GM12878 (cell line): ENCODE results near the gene ADCY9. TPM values are rescaled to one million over a fixed set of nuclear protein-coding genes. Genes with fewer than 3 reads are reported as not detected.

Source experiments
- ATAC-seq: fragments of 200-7000 bp; cut with Tn5 transposase; 3 replicates; pipeline ENCODE4 v1.9.1; 2020; ENCODE audit warnings: mild to moderate bottlenecking, moderate library complexity
- BruUV-seq: library from RNA; stranded (reverse); fragments of 400-500 nt; replicated peaks from 2 replicates; lab custom pipeline; 2021; lab: Mats Ljungman, UMichigan
- CTCF ChIA-PET: fragments of 300-600 bp; sonication (Branson Sonifier 250); formaldehyde crosslinking; extraction: SDS; loops from one replicate; lab custom pipeline; 2021; ENCODE audit warnings: inconsistent platforms; lab: Yijun Ruan, JAX
- POLR2A ChIA-PET: fragments of 350-600 bp; formaldehyde crosslinking; extraction: SDS; loops from one replicate; lab custom pipeline; 2021; ENCODE audit warnings: inconsistent platforms; lab: Charles Lee
- RAD21 ChIA-PET: fragments of 300-600 bp; sonication (Branson Sonifier 250); formaldehyde crosslinking; loops from one replicate; lab custom pipeline; 2023; ENCODE audit warnings: antibody characterized with exemption; ENCODE audit not compliant: unreplicated experiment; lab: Charles Lee
- SMC1A ChIA-PET: fragments of 300-600 bp; sonication (Branson Sonifier 250); formaldehyde crosslinking; loops from one replicate; lab custom pipeline; 2023; ENCODE audit not compliant: unreplicated experiment, uncharacterized antibody; lab: Charles Lee
- DNase-seq: peaks from one replicate; pipeline ENCODE4 v3.0.0-alpha.2; 2011; ENCODE audit warnings: low read depth, low spot score
- FAIRE-seq: peaks from 3 replicates; lab custom pipeline; 2011; peaks lifted over from hg19 to GRCh38; lab: Jason Lieb, UNC
- H2AFZ ChIP-seq: 2 replicates; pipeline ENCODE4 v1.6.0; 2011; ENCODE audit warnings: low read depth, low read length, control low read depth; ENCODE audit not compliant: control insufficient read depth
- H3K27ac ChIP-seq: 2 replicates; pipeline ENCODE4 v1.5.1; 2011; ENCODE audit warnings: control low read depth; ENCODE audit not compliant: control insufficient read depth, insufficient read depth
- H3K27me3 ChIP-seq, 2 experiments: replicated peaks in 1 of 2; 2 replicates each; pipeline versions ENCODE4 v1.6.0 to v1.6.1; 2011; ENCODE audit warnings: low read length in 1 of 2; ENCODE audit not compliant: control insufficient read depth in 2 of 2, insufficient read depth in 2 of 2
- H3K36me3 ChIP-seq, 2 experiments: 2 replicates each; pipeline ENCODE4 v1.5.1; 2011; ENCODE audit warnings: low read length in 1 of 2; ENCODE audit not compliant: control insufficient read depth in 2 of 2, insufficient read depth in 2 of 2
- H3K4me1 ChIP-seq: 2 replicates; pipeline ENCODE4 v1.6.1; 2011; ENCODE audit warnings: mild to moderate bottlenecking, low read length, moderate library complexity, mixed read lengths; ENCODE audit not compliant: control insufficient read depth, insufficient read depth
- H3K4me2 ChIP-seq: 2 replicates; pipeline ENCODE4 v1.6.0; 2011; ENCODE audit warnings: control low read depth; ENCODE audit not compliant: control insufficient read depth, insufficient read depth
- H3K4me3 ChIP-seq: fragments of 200-600 bp; sonication (generic); 2 replicates; pipeline ENCODE4 v1.5.1; 2016
- H3K79me2 ChIP-seq: 2 replicates; pipeline ENCODE4 v1.6.0; 2011; ENCODE audit warnings: low read length; ENCODE audit not compliant: control insufficient read depth, insufficient read depth
- H3K9ac ChIP-seq: 2 replicates; pipeline ENCODE4 v1.8.0; 2011; ENCODE audit warnings: low read length, control low read depth, mixed read lengths; ENCODE audit not compliant: control insufficient read depth, insufficient read depth
- H3K9me3 ChIP-seq: replicated peaks from 3 replicates; pipeline ENCODE4 v1.5.1; 2011; ENCODE audit warnings: mild to moderate bottlenecking, low read length; ENCODE audit not compliant: control insufficient read depth, insufficient read depth
- H4K20me1 ChIP-seq: 2 replicates; pipeline ENCODE4 v1.6.0; 2011; ENCODE audit not compliant: control insufficient read depth, insufficient read depth
- EGR1 ChIP-seq, 2 experiments: IDR thresholded peaks; 1 replicate in 1 of 2; 2 replicates in 1 of 2; pipeline ENCODE4 v1.6.1; 2011 to 2012; ENCODE audit warnings: low read depth in 2 of 2, low read length in 2 of 2, borderline replicate concordance in 1 of 2, mild to moderate bottlenecking in 1 of 2, moderate library complexity in 1 of 2
- HCFC1 ChIP-seq: fragments of 150-350 bp; IDR thresholded peaks from 2 replicates; pipeline ENCODE4 v1.6.1; 2014; ENCODE audit warnings: low read length
- MYB ChIP-seq: fragments of 150-350 bp; IDR thresholded peaks from 2 replicates; pipeline ENCODE4 v1.6.1; 2014; ENCODE audit warnings: mild to moderate bottlenecking, low read depth, low read length, borderline replicate concordance
- NFXL1 ChIP-seq: fragments of 450-650 bp; IDR thresholded peaks from 2 replicates; pipeline ENCODE4 v1.6.1; 2017; ENCODE audit warnings: antibody characterized with exemption, mild to moderate bottlenecking, borderline replicate concordance
- NR2F1 ChIP-seq: fragments of 450-650 bp; conservative IDR thresholded peaks from 2 replicates; pipeline ENCODE4 v1.6.1; 2017; ENCODE audit warnings: mild to moderate bottlenecking
- PKNOX1 ChIP-seq: fragments of 450-650 bp; IDR thresholded peaks from 2 replicates; pipeline ENCODE4 v1.6.1; 2016; ENCODE audit warnings: mild to moderate bottlenecking
- POLR2AphosphoS2 ChIP-seq: IDR thresholded peaks from 2 replicates; pipeline ENCODE4 v1.6.1; 2011; ENCODE audit warnings: low read depth, mild to moderate bottlenecking, low read length, improper control_type of control experiment, moderate library complexity
- SPI1 ChIP-seq: IDR thresholded peaks from 2 replicates; pipeline ENCODE4 v1.6.1; 2011; ENCODE audit warnings: low read depth, mild to moderate bottlenecking, low read length, moderate library complexity, borderline replicate concordance; ENCODE audit not compliant: insufficient read depth
- SREBF1 ChIP-seq: IDR thresholded peaks from 2 replicates; pipeline ENCODE4 v1.6.1; 2012; ENCODE audit warnings: mild to moderate bottlenecking, low read length
- ZBTB4 ChIP-seq: fragments of 450-650 bp; formaldehyde crosslinking; IDR thresholded peaks from 2 replicates; pipeline ENCODE4 v1.4.0; 2022; ENCODE audit warnings: mild to moderate bottlenecking, moderate library complexity
- ZNF24 ChIP-seq: fragments of 450-650 bp; IDR thresholded peaks from 2 replicates; pipeline ENCODE4 v1.6.1; 2017; ENCODE audit warnings: antibody characterized with exemption, mild to moderate bottlenecking
- WGBS: methylation state at CpG from one replicate; pipeline ENCODE4 v1.1.6; 2016; ENCODE audit warnings: low lambda C conversion rate; ENCODE audit not compliant: insufficient replicate concordance, insufficient coverage; ENCODE audit errors: missing lambda C conversion rate; 5-methylcytosine and 5-hydroxymethylcytosine counted together
- in situ Hi-C: fragments of 300-500 bp; cut with MboI; formaldehyde crosslinking; loops from 9 replicates; pipeline ENCODE4 v1.14.3; 2018; ENCODE audit warnings: mixed read lengths
- intact Hi-C: fragments of 100-400 bp; cut with micrococcal nuclease; formaldehyde crosslinking; loops from one replicate; pipeline ENCODE4 v1.14.2; 2022; ENCODE audit not compliant: unreplicated experiment
- polyA plus RNA-seq, 11 experiments: library from polyadenylated mRNA; depleted of rRNA in 4 of 11; unstranded in 6 of 11; stranded (reverse) in 5 of 11; fragments of >200 nt; fragmentation: Nextera tagmentation in 4 of 11; fragmentation: Illumina TruSeq in 1 of 11; extraction: Ambion mirVana in 4 of 11; extraction: Trizol in 1 of 11; gene quantifications; 1 replicate in 1 of 11; 2 replicates in 10 of 11; pipeline versions ENCODE4 v1.2.1 to v1.2.3, GENCODE V29; 2011 to 2016; ENCODE audit warnings: inconsistent platforms in 2 of 11, missing spikeins in 2 of 11, low read depth in 1 of 11
- total RNA-seq, 4 experiments: library from RNA; depleted of rRNA in 3 of 4; stranded (reverse); fragments of >200 nt in 3 of 4; fragmentation: Illumina TruSeq in 1 of 4; extraction: Trizol in 1 of 4; gene quantifications; 2 replicates each; pipeline versions ENCODE4 v1.2.1 to v1.2.3, GENCODE V29; 2013 to 2021
- TF ChIP-seq, protein P1 (sequence below): IDR thresholded peaks from 2 replicates; pipeline ENCODE4 v1.6.1; 2011; ENCODE audit warnings: low read depth, low read length, improper control_type of control experiment, borderline replicate concordance
- TF ChIP-seq, protein P2 (sequence below): fragments of 450-650 bp; IDR thresholded peaks from 2 replicates; pipeline ENCODE4 v1.6.1; 2018; ENCODE audit warnings: borderline replicate concordance, mild to moderate bottlenecking; ENCODE audit not compliant: partially characterized antibody
- TF ChIP-seq, protein P3 (sequence below): IDR thresholded peaks from 2 replicates; pipeline ENCODE4 v1.6.1; 2012; ENCODE audit warnings: low read depth, low read length, improper control_type of control experiment

ADCY9 gene
- total and polyA plus RNA-seq, 10 of the 15 experiments (the other 5 are each of a cell fraction or from before 2014, with no cell fraction given): 0.09 to 0.41 (median 0.15) TPM; not detected in 3

- FAIRE-seq (no peak), DNase-seq (no peak), ATAC-seq (no peak)
- intact Hi-C loops: no loop called here
- no peaks in the 10 kb centered on the region for H3K36me3 ChIP-seq
- no peaks in the 10 kb centered on the region for H3K9me3 ChIP-seq
- no peaks in the 10 kb centered on the region for H4K20me1 ChIP-seq
- H3K4me3 ChIP-seq: no peak overlapping the region
- no peaks in the 10 kb centered on the region for H3K79me2 ChIP-seq
- H2AFZ ChIP-seq: no peak overlapping the region
- no peak overlapping the region for H3K27ac ChIP-seq
- H3K27me3 ChIP-seq: no peaks in the 10 kb centered on the region
- no TSS peak for BruUV-seq
- 39% methylated on average over 20 of the region's 20 CpGs for WGBS
- no peaks in the 10 kb centered on the region for H3K4me1 ChIP-seq
- SMC1A ChIA-PET: no interaction called here
- no peak overlapping the region for H3K9ac ChIP-seq
- RAD21 ChIA-PET: no interaction called here
- CTCF ChIA-PET: interaction anchor here (0.6 kb wide), 1 partner anchor 239 kb away, joined by 3 read pairs; no protein-coding TSS in a partner anchor
- H3K4me2 ChIP-seq: no peak overlapping the region
- POLR2A ChIA-PET: no interaction called here
- in situ Hi-C loops: no loop called here
- TF ChIP-seq, protein P1, sequence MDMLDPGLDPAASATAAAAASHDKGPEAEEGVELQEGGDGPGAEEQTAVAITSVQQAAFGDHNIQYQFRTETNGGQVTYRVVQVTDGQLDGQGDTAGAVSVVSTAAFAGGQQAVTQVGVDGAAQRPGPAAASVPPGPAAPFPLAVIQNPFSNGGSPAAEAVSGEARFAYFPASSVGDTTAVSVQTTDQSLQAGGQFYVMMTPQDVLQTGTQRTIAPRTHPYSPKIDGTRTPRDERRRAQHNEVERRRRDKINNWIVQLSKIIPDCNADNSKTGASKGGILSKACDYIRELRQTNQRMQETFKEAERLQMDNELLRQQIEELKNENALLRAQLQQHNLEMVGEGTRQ: no peak
- TF ChIP-seq POLR2AphosphoS2: no peak
- TF ChIP-seq, protein P2, sequence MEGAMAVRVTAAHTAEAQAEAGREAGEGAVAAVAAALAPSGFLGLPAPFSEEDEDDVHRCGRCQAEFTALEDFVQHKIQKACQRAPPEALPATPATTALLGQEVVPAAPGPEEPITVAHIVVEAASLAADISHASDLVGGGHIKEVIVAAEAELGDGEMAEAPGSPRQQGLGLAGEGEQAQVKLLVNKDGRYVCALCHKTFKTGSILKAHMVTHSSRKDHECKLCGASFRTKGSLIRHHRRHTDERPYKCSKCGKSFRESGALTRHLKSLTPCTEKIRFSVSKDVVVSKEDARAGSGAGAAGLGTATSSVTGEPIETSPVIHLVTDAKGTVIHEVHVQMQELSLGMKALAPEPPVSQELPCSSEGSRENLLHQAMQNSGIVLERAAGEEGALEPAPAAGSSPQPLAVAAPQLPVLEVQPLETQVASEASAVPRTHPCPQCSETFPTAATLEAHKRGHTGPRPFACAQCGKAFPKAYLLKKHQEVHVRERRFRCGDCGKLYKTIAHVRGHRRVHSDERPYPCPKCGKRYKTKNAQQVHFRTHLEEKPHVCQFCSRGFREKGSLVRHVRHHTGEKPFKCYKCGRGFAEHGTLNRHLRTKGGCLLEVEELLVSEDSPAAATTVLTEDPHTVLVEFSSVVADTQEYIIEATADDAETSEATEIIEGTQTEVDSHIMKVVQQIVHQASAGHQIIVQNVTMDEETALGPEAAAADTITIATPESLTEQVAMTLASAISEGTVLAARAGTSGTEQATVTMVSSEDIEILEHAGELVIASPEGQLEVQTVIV: no peak
- no peak for TF ChIP-seq EGR1 (IDR thresholded peaks at IDR 0.05; ENCODE audit: borderline replicate concordance in 1 of 2, low read depth in 2 of 2, low read length in 2 of 2)
- TF ChIP-seq MYB: no peak
- TF ChIP-seq, protein P3, sequence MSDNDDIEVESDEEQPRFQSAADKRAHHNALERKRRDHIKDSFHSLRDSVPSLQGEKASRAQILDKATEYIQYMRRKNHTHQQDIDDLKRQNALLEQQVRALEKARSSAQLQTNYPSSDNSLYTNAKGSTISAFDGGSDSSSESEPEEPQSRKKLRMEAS: no peak
- TF ChIP-seq HCFC1: no peak
- no peak for TF ChIP-seq PKNOX1
- no peak for TF ChIP-seq ZNF24
- TF ChIP-seq NFXL1: no peak
- no peak for TF ChIP-seq NR2F1
- no peak for TF ChIP-seq SPI1
- TF ChIP-seq SREBF1: no peak
- no peak for TF ChIP-seq ZBTB4 (CRISPR knock-in tag)
Measured at GRCh38 chr16:3999479-4000325, 116.5 kb downstream of the ADCY9 start.
